Measurements from ENCODE around the gene PTPN20. TPM values are rescaled to one million over a fixed set of nuclear protein-coding genes. Genes with fewer than 3 reads are reported as not detected.

PTPN20 gene
- total RNA-seq, 1 donor: 8.0 TPM

- Histone ChIP-seq H3K4me3 (ENCODE audit: insufficient read depth, low read length) (no peak overlapping the region), H3K4me1 (ENCODE audit: insufficient read depth, low read length) (no peaks in the 10 kb centered on the region), H3K79me2 (ENCODE audit: insufficient read depth, low read length) (no peaks in the 10 kb centered on the region), H2AFZ (ENCODE audit: low read length) (no peak overlapping the region), H4K20me1 (ENCODE audit: insufficient read depth, low read length) (no peaks in the 10 kb centered on the region), H3K27me3 (ENCODE audit: insufficient read depth, low read length) (no peaks in the 10 kb centered on the region), H3K9me3 (ENCODE audit: low read depth, low read length) (no peaks in the 10 kb centered on the region), H3K27ac (ENCODE audit: low read depth, low read length) (no peak overlapping the region), H3K4me2 (ENCODE audit: insufficient read depth, low read length) (no peak overlapping the region), H3K36me3 (ENCODE audit: insufficient read depth, low read length) (no peaks in the 10 kb centered on the region)
- DNase-seq (ENCODE audit: insufficient read length, low spot score, missing footprints): no peak
- TF ChIP-seq CTCF (IDR thresholded peaks at IDR 0.05; ENCODE audit: extremely low read depth, low read depth, low read length): no peak
Measured at GRCh38 chr10:47039562-47039913, 128.3 kb downstream of the PTPN20 start.

- DNase-seq (ENCODE audit: insufficient read length, low spot score, missing footprints): peak; percentile 70
- no peaks in the 10 kb centered on the region for H3K4me1 ChIP-seq (ENCODE audit: insufficient read depth, low read length)
- H4K20me1 ChIP-seq (ENCODE audit: insufficient read depth, low read length): no peaks in the 10 kb centered on the region
- TF ChIP-seq CTCF (IDR thresholded peaks at IDR 0.05; ENCODE audit: extremely low read depth, low read depth, low read length): no peak
- no peaks in the 10 kb centered on the region for H3K27me3 ChIP-seq (ENCODE audit: insufficient read depth, low read length)
- no peak overlapping the region for H3K27ac ChIP-seq (ENCODE audit: low read depth, low read length)
- H3K9me3 ChIP-seq (ENCODE audit: low read depth, low read length): no peaks in the 10 kb centered on the region
- no peak overlapping the region for H3K4me3 ChIP-seq (ENCODE audit: insufficient read depth, low read length)
- H3K36me3 ChIP-seq (ENCODE audit: insufficient read depth, low read length): no peaks in the 10 kb centered on the region
- H3K4me2 ChIP-seq (ENCODE audit: insufficient read depth, low read length): no peak overlapping the region
- H3K79me2 ChIP-seq (ENCODE audit: insufficient read depth, low read length): no peaks in the 10 kb centered on the region
- no peak overlapping the region for H2AFZ ChIP-seq (ENCODE audit: low read length)
Measured at GRCh38 chr10:47040041-47040491, 128.8 kb downstream of the PTPN20 start.

- no peak for TF ChIP-seq CTCF (IDR thresholded peaks at IDR 0.05; ENCODE audit: extremely low read depth, low read depth, low read length)
- Histone ChIP-seq H3K27me3 (ENCODE audit: insufficient read depth, low read length) (no peaks in the 10 kb centered on the region), H3K27ac (ENCODE audit: low read depth, low read length) (no peak overlapping the region), H2AFZ (ENCODE audit: low read length) (no peak overlapping the region), H3K79me2 (ENCODE audit: insufficient read depth, low read length) (no peaks in the 10 kb centered on the region), H4K20me1 (ENCODE audit: insufficient read depth, low read length) (no peaks in the 10 kb centered on the region), H3K36me3 (ENCODE audit: insufficient read depth, low read length) (no peaks in the 10 kb centered on the region), H3K9me3 (ENCODE audit: low read depth, low read length) (no peaks in the 10 kb centered on the region), H3K4me1 (ENCODE audit: insufficient read depth, low read length) (no peaks in the 10 kb centered on the region), H3K4me3 (ENCODE audit: insufficient read depth, low read length) (no peak overlapping the region), H3K4me2 (ENCODE audit: insufficient read depth, low read length) (no peak overlapping the region)
- DNase-seq (ENCODE audit: insufficient read length, low spot score, missing footprints): no peak
Measured at GRCh38 chr10:47040681-47041080, 129.5 kb downstream of the PTPN20 start.

GRCh38 chr10:47041396-47042198 lies 130.4 kb downstream of the PTPN20 start:
- Histone ChIP-seq H3K4me3 (ENCODE audit: insufficient read depth, low read length) (no peak overlapping the region), H4K20me1 (ENCODE audit: insufficient read depth, low read length) (no peaks in the 10 kb centered on the region), H3K4me1 (ENCODE audit: insufficient read depth, low read length) (no peaks in the 10 kb centered on the region), H3K36me3 (ENCODE audit: insufficient read depth, low read length) (no peaks in the 10 kb centered on the region), H3K27me3 (ENCODE audit: insufficient read depth, low read length) (no peaks in the 10 kb centered on the region), H2AFZ (ENCODE audit: low read length) (no peak overlapping the region), H3K27ac (ENCODE audit: low read depth, low read length) (no peak overlapping the region), H3K4me2 (ENCODE audit: insufficient read depth, low read length) (no peak overlapping the region), H3K9me3 (ENCODE audit: low read depth, low read length) (no peaks in the 10 kb centered on the region), H3K79me2 (ENCODE audit: insufficient read depth, low read length) (no peaks in the 10 kb centered on the region)
- peak; percentile 75 for DNase-seq (ENCODE audit: insufficient read length, low spot score, missing footprints)
- no peak for TF ChIP-seq CTCF (IDR thresholded peaks at IDR 0.05; ENCODE audit: extremely low read depth, low read depth, low read length)
